Astrocyte (in vitro differentiated cells and primary cell): ENCODE data around the gene RELN. TPM values are rescaled to one million over a fixed set of nuclear protein-coding genes. Genes with fewer than 3 reads are reported as not detected.
A peak's percentile ranks its signal among the peaks of the same experiment; 100 is the strongest.

Source experiments
- DNase-seq: peaks from one replicate; pipeline ENCODE4 v3.0.0-alpha.2; 2010; ENCODE audit warnings: low read depth
- FAIRE-seq: peaks from 2 replicates; lab custom pipeline; 2011; peaks lifted over from hg19 to GRCh38; lab: Jason Lieb, UNC
- H2AFZ ChIP-seq: 2 replicates; pipeline ENCODE4 v1.6.0; 2012; ENCODE audit warnings: low read depth, low read length, inconsistent platforms
- H3K27ac ChIP-seq: 2 replicates; pipeline ENCODE4 v1.5.1; 2011; ENCODE audit warnings: low read depth, low read length, inconsistent platforms
- H3K27me3 ChIP-seq: 2 replicates; pipeline ENCODE4 v1.6.0; 2011; ENCODE audit warnings: low read length, inconsistent platforms; ENCODE audit not compliant: insufficient read depth
- H3K36me3 ChIP-seq: 2 replicates; pipeline ENCODE4 v1.5.1; 2011; ENCODE audit warnings: low read length, inconsistent platforms; ENCODE audit not compliant: insufficient read depth
- H3K4me1 ChIP-seq: 2 replicates; pipeline ENCODE4 v1.5.1; 2011; ENCODE audit warnings: low read length, inconsistent platforms; ENCODE audit not compliant: insufficient read depth
- H3K4me2 ChIP-seq: 2 replicates; pipeline ENCODE4 v1.6.0; 2012; ENCODE audit warnings: low read length, inconsistent platforms
- H3K4me3 ChIP-seq: 2 replicates; pipeline ENCODE4 v1.5.1; 2011; ENCODE audit warnings: low read depth, mild to moderate bottlenecking, low read length, inconsistent platforms; ENCODE audit not compliant: insufficient read depth
- H3K79me2 ChIP-seq: 2 replicates; pipeline ENCODE4 v1.6.0; 2012; ENCODE audit warnings: mild to moderate bottlenecking, low read length, inconsistent platforms; ENCODE audit not compliant: insufficient read depth
- H3K9ac ChIP-seq: 2 replicates; pipeline ENCODE4 v1.6.0; 2012; ENCODE audit warnings: mild to moderate bottlenecking, low read length, inconsistent platforms
- H3K9me3 ChIP-seq: 2 replicates; pipeline ENCODE4 v1.5.1; 2012; ENCODE audit warnings: low read depth, mild to moderate bottlenecking, low read length, inconsistent platforms; ENCODE audit not compliant: insufficient read depth
- H4K20me1 ChIP-seq: 2 replicates; pipeline ENCODE4 v1.6.0; 2012; ENCODE audit warnings: low read length, inconsistent platforms; ENCODE audit not compliant: insufficient read depth
- H3K27ac Mint-ChIP-seq: one replicate; pipeline ENCODE4 v1.8.0; 2021; ENCODE audit warnings: mild to moderate bottlenecking, mixed read lengths; ENCODE audit not compliant: unreplicated experiment
- H3K27me3 Mint-ChIP-seq: one replicate; pipeline ENCODE4 v1.8.0; 2021; ENCODE audit warnings: low read depth, mixed read lengths; ENCODE audit not compliant: unreplicated experiment
- H3K36me3 Mint-ChIP-seq: one replicate; pipeline ENCODE4 v1.8.0; 2021; ENCODE audit warnings: low read depth, mixed read lengths; ENCODE audit not compliant: unreplicated experiment
- H3K4me1 Mint-ChIP-seq: one replicate; pipeline ENCODE4 v1.8.0; 2021; ENCODE audit warnings: low read depth, mixed read lengths; ENCODE audit not compliant: unreplicated experiment
- H3K4me3 Mint-ChIP-seq: one replicate; pipeline ENCODE4 v1.8.0; 2021; ENCODE audit warnings: mild to moderate bottlenecking, moderate library complexity, mixed read lengths; ENCODE audit not compliant: unreplicated experiment
- H3K9me3 Mint-ChIP-seq: one replicate; pipeline ENCODE4 v1.8.0; 2021; ENCODE audit warnings: mild to moderate bottlenecking, mixed read lengths; ENCODE audit not compliant: unreplicated experiment
- CTCF ChIP-seq: IDR thresholded peaks from 2 replicates; pipeline ENCODE4 v1.5.1; 2011; ENCODE audit warnings: low read depth, mild to moderate bottlenecking, inconsistent platforms, low read length, moderate library complexity; ENCODE audit not compliant: insufficient read depth
- EZH2 ChIP-seq: IDR thresholded peaks from 2 replicates; pipeline ENCODE4 v1.6.1; 2012; ENCODE audit warnings: mild to moderate bottlenecking, low read length, inconsistent platforms; ENCODE audit not compliant: insufficient read depth
- total RNA-seq: library from RNA; stranded (reverse); gene quantifications from 2 replicates; pipeline ENCODE4 v1.2.1, GENCODE V29; 2021

RELN gene
- total RNA-seq, 1 donor from 2014 or later, result 0.98 TPM

- H3K4me3 ChIP-seq, result no peak overlapping the region
- Mint-ChIP-seq H3K9me3 (no peaks in the 10 kb centered on the region), H3K4me3 (no peak overlapping the region), H3K27ac (no peak overlapping the region), H3K4me1 (peaks cover 7% of the 10 kb centered on the region), H3K27me3 (no peaks in the 10 kb centered on the region), H3K36me3 (no peaks in the 10 kb centered on the region)
- peak; percentile 10 for DNase-seq
- no peak overlapping the region for H3K4me2 ChIP-seq
- no peaks in the 10 kb centered on the region for H3K79me2 ChIP-seq
- no peaks in the 10 kb centered on the region for H3K36me3 ChIP-seq
- peaks cover 24% of the 10 kb centered on the region for H3K4me1 ChIP-seq
- no peak for TF ChIP-seq EZH2
- TF ChIP-seq CTCF, result no peak
- no peak for FAIRE-seq
- no peaks in the 10 kb centered on the region for H3K9me3 ChIP-seq
- no peaks in the 10 kb centered on the region for H4K20me1 ChIP-seq
- H2AFZ ChIP-seq, result no peak overlapping the region
- H3K9ac ChIP-seq, result no peak overlapping the region
- peak overlapping the region; percentile 82 for H3K27ac ChIP-seq
- no peaks in the 10 kb centered on the region for H3K27me3 ChIP-seq
These were observed 353.3 kb downstream of the RELN start for GRCh38 chr7:103636153-103636552.

GRCh38 chr7:103632972-103633371, 356.5 kb downstream of the RELN start:
- FAIRE-seq (no peak), DNase-seq (peak; percentile 59)
- Histone ChIP-seq H3K4me1 (peaks cover 15% of the 10 kb centered on the region), H2AFZ (no peak overlapping the region), H3K9ac (no peak overlapping the region), H4K20me1 (no peaks in the 10 kb centered on the region), H3K36me3 (no peaks in the 10 kb centered on the region), H3K4me3 (no peak overlapping the region), H3K27me3 (no peaks in the 10 kb centered on the region), H3K4me2 (peak overlapping the region; percentile 26), H3K79me2 (no peaks in the 10 kb centered on the region), H3K9me3 (no peaks in the 10 kb centered on the region), H3K27ac (no peak overlapping the region)
- TF ChIP-seq CTCF (no peak), EZH2 (no peak)
- H3K9me3 Mint-ChIP-seq, result no peaks in the 10 kb centered on the region
- no peaks in the 10 kb centered on the region for H3K27me3 Mint-ChIP-seq
- H3K4me3 Mint-ChIP-seq, result no peak overlapping the region
- H3K36me3 Mint-ChIP-seq, result no peaks in the 10 kb centered on the region
- H3K27ac Mint-ChIP-seq, result no peak overlapping the region
- peaks cover 5% of the 10 kb centered on the region for H3K4me1 Mint-ChIP-seq

GRCh38 chr7:103632005-103632639, 357.3 kb downstream of the RELN start:
- no peak overlapping the region for H3K4me3 Mint-ChIP-seq
- Histone ChIP-seq H3K36me3 (no peaks in the 10 kb centered on the region), H3K9me3 (no peaks in the 10 kb centered on the region), H2AFZ (no peak overlapping the region), H3K4me3 (no peak overlapping the region), H3K4me2 (no peak overlapping the region), H3K27ac (no peak overlapping the region), H3K9ac (no peak overlapping the region), H4K20me1 (no peaks in the 10 kb centered on the region), H3K27me3 (no peaks in the 10 kb centered on the region), H3K4me1 (peaks cover 9% of the 10 kb centered on the region), H3K79me2 (no peaks in the 10 kb centered on the region)
- H3K27me3 Mint-ChIP-seq, result no peaks in the 10 kb centered on the region
- FAIRE-seq, result peak; percentile 32
- no peak for DNase-seq
- H3K27ac Mint-ChIP-seq, result no peak overlapping the region
- no peaks in the 10 kb centered on the region for H3K36me3 Mint-ChIP-seq
- peaks cover 3% of the 10 kb centered on the region for H3K4me1 Mint-ChIP-seq
- TF ChIP-seq EZH2, result no peak
- TF ChIP-seq CTCF, result no peak
- H3K9me3 Mint-ChIP-seq, result no peaks in the 10 kb centered on the region
